Ovary (tissue), 9 donors: Measurements from ENCODE around the gene ST6GAL1. TPM values are rescaled to one million over a fixed set of nuclear protein-coding genes. Genes with fewer than 3 reads are reported as not detected.

Experiments
- DNase-seq, 5 donors: peaks; one replicate each; pipeline ENCODE4 v3.0.0-alpha.2; 2019 to 2020
- H3K27ac ChIP-seq, 2 donors: fragments of 200-600 bp; one replicate each; pipeline versions ENCODE4 v1.5.1 to v1.8.0; 2019 to 2022
- H3K27me3 ChIP-seq: fragments of 200-600 bp; one replicate; pipeline ENCODE4 v1.8.0; 2022
- H3K36me3 ChIP-seq: fragments of 200-600 bp; sonication (generic); one replicate; pipeline ENCODE4 v1.5.1; 2019
- H3K4me1 ChIP-seq: one replicate; pipeline ENCODE4 v1.8.1; 2013; ENCODE audit warnings: mild to moderate bottlenecking, moderate library complexity; ENCODE audit not compliant: insufficient read depth
- H3K4me3 ChIP-seq: fragments of 200-600 bp; sonication (generic); one replicate; pipeline ENCODE4 v1.5.1; 2017
- H3K9me3 ChIP-seq, 2 donors: fragments of 200-600 bp in 1 of 2; sonication (generic) in 1 of 2; one replicate each; pipeline versions ENCODE4 v1.5.1 to v1.8.1; 2013 to 2019; ENCODE audit warnings: mild to moderate bottlenecking in 1 of 2, moderate library complexity in 1 of 2
- EP300 ChIP-seq: sonication (generic); formaldehyde crosslinking; IDR thresholded peaks from one replicate; pipeline ENCODE4 v1.6.1; 2017; ENCODE audit warnings: antibody characterized with exemption
- POLR2A ChIP-seq: fragments of 450-650 bp; IDR thresholded peaks from one replicate; pipeline ENCODE4 v1.6.1; 2017; ENCODE audit warnings: antibody characterized with exemption, mild to moderate bottlenecking, moderate library complexity
- WGBS, 3 donors: extraction: QIAGEN DNeasy Blood & Tissue Kit in 1 of 3; methylation state at CpG; one replicate each; pipeline versions ENCODE4 v1.1.5 to v1.1.7; 2013 to 2017; 5-methylcytosine and 5-hydroxymethylcytosine counted together
- intact Hi-C, 4 donors: fragments of 100-400 bp; cut with DNase I; formaldehyde crosslinking; loops; one replicate each; pipeline versions ENCODE4 v1.11.0 to v1.15.1; 2022 to 2023
- polyA plus RNA-seq, 2 donors: library from polyadenylated mRNA; stranded (reverse); fragments of 200-250 nt in 1 of 2; fragments of 350-450 nt in 1 of 2; fragmentation: Illumina TruSeq in 1 of 2; extraction: RNeasy Lipid Tissue Mini Kit (QIAGEN cat#74804) in 1 of 2; gene quantifications; one replicate each; pipeline ENCODE4 v1.2.3, GENCODE V29; 2013 to 2014
- total RNA-seq, 7 donors: library from RNA; depleted of rRNA in 2 of 7; stranded (reverse); fragments of >200 nt in 2 of 7; fragmentation: NEBNext Ultra II Directional in 3 of 7; extraction: Animal tissue kit (Norgen Biotek cat#: 25700) in 3 of 7; gene quantifications; one replicate each; pipeline versions ENCODE4 v1.1.0 to v1.2.4, GENCODE V29; 2016 to 2023
- TF ChIP-seq, protein P1 (sequence below), 3 donors: fragments of 450-650 bp in 2 of 3; fragments of 200-600 bp in 1 of 3; IDR thresholded peaks; one replicate each; pipeline versions ENCODE4 v1.5.1 to v1.8.0; 2016 to 2022; ENCODE audit warnings: antibody characterized with exemption in 3 of 3, mild to moderate bottlenecking in 1 of 3
- donor health status: DM: no; HTN: no; CAD: no; lungs with moderate emphysema.
- donor health status: DM: no; HTN: no; CAD: no.
- donor health status: Bipolar disorder and iron deficiency.
- donor health status: DM: yes; HTN: yes; CAD: no.
- donor health status: DM: no; HTN: no; CAD: no.
- donor health status: DM: yes; HTN: yes; CAD: no.

ST6GAL1 gene
- total and polyA plus RNA-seq, 9 donors = 10.6 to 55.2 (median 28.1) TPM

DNA sequence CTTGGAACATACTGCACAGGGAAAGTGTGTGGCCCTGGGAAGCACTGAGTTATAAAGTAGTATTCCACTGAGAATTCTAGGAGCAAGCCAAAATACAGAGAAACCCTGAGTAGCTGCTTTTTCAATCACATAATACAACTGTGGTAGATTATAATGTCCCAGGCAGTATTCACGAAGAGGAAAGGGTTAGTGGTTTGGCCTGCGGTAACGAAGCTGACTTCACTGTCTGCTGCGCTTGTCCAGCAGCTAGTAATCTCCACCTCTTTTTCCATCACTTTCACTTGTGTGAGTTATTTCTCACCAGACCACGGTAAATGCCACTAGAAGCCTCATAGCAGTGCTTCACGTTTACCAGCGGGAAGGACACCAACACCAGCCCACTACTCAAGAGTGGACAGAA lies 174.6 kb downstream of the ST6GAL1 start:
- intact Hi-C loops = loop anchor here in 1 of 4 donors (5.0 kb wide), 1 partner anchor 322 kb away; no protein-coding TSS in a partner anchor
- Histone ChIP-seq H3K4me3 (no peak overlapping the region), H3K27ac (no peak overlapping the region), H3K27me3 (no peaks in the 10 kb centered on the region), H3K36me3 (no peaks in the 10 kb centered on the region), H3K4me1 (peaks cover 1% of the 10 kb centered on the region), H3K9me3 (no peaks in the 10 kb centered on the region)
- WGBS, 3 donors = 74 to 89% (median 84%) methylated on average over 7 of the region's 7 CpGs
- no peak for TF ChIP-seq POLR2A
- TF ChIP-seq, protein P1, sequence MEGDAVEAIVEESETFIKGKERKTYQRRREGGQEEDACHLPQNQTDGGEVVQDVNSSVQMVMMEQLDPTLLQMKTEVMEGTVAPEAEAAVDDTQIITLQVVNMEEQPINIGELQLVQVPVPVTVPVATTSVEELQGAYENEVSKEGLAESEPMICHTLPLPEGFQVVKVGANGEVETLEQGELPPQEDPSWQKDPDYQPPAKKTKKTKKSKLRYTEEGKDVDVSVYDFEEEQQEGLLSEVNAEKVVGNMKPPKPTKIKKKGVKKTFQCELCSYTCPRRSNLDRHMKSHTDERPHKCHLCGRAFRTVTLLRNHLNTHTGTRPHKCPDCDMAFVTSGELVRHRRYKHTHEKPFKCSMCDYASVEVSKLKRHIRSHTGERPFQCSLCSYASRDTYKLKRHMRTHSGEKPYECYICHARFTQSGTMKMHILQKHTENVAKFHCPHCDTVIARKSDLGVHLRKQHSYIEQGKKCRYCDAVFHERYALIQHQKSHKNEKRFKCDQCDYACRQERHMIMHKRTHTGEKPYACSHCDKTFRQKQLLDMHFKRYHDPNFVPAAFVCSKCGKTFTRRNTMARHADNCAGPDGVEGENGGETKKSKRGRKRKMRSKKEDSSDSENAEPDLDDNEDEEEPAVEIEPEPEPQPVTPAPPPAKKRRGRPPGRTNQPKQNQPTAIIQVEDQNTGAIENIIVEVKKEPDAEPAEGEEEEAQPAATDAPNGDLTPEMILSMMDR (IDR thresholded peaks at IDR 0.05) = no peak
- no peak for TF ChIP-seq EP300
- DNase-seq = no peak

DNA sequence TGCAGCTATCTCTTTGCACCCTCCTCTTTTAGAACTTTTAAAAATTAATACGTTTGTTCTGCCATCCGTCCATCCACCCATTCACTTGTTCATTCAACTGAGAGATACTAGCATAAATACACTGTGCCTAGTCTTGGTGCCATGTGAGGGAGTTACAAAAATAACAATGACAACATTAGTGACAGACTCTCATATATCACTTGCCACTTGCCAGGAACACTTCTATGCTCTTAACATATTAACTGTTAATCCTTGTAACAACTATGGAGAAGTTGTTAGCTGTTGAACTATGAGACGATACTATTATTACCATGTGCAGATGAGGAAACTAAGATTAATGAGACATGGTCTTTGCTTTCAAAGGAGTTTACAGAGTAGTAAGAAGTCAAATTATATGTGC lies 175.4 kb downstream of the ST6GAL1 start:
- no peak overlapping the region for H3K4me3 ChIP-seq
- H3K27ac ChIP-seq = no peak overlapping the region
- no peaks in the 10 kb centered on the region for H3K27me3 ChIP-seq
- peaks cover 1% of the 10 kb centered on the region for H3K4me1 ChIP-seq
- H3K36me3 ChIP-seq = no peaks in the 10 kb centered on the region
- intact Hi-C loops = loop anchor here in 1 of 4 donors (5.0 kb wide), 1 partner anchor 322 kb away; no protein-coding TSS in a partner anchor
- TF ChIP-seq EP300 (no peak), POLR2A (no peak)
- TF ChIP-seq, protein P1 (IDR thresholded peaks at IDR 0.05) = no peak
- no peak for DNase-seq
- WGBS, 3 donors = 90 to 94% (median 90%) methylated on average over 3 of the region's 3 CpGs
- no peaks in the 10 kb centered on the region for H3K9me3 ChIP-seq

DNA sequence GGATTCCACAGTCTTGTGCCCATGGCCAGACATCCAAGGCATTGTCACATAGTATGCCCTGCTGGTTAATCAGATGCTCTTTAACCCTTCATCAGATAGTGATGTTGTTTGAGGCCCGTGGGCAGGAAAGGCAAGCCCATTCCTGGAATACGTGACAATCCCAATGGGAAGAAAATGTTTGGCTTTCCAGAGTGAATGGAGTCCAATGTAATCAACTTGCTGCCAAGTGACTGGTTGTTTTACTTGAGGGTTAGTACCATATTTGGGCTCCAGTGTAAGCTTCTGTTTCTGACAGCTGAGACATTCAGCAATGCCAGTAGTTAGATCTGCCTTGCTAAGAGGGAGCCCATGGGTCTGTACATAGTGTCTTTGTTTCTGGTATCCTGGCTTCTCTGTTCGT lies 177.7 kb downstream of the ST6GAL1 start:
- TF ChIP-seq POLR2A = no peak
- TF ChIP-seq, protein P1 (IDR thresholded peaks at IDR 0.05) = no peak
- no peak for TF ChIP-seq EP300
- no peaks in the 10 kb centered on the region for H3K36me3 ChIP-seq
- no peak overlapping the region for H3K4me3 ChIP-seq
- WGBS, 3 donors = 79 to 86% (median 84%) methylated on average over 3 of the region's 3 CpGs
- H3K27me3 ChIP-seq = no peaks in the 10 kb centered on the region
- DNase-seq = no peak
- H3K4me1 ChIP-seq = no peaks in the 10 kb centered on the region
- H3K9me3 ChIP-seq = no peaks in the 10 kb centered on the region
- intact Hi-C loops = loop anchor here in 1 of 4 donors (5.0 kb wide), 1 partner anchor 319 kb away; no protein-coding TSS in a partner anchor
- no peak overlapping the region for H3K27ac ChIP-seq

DNA sequence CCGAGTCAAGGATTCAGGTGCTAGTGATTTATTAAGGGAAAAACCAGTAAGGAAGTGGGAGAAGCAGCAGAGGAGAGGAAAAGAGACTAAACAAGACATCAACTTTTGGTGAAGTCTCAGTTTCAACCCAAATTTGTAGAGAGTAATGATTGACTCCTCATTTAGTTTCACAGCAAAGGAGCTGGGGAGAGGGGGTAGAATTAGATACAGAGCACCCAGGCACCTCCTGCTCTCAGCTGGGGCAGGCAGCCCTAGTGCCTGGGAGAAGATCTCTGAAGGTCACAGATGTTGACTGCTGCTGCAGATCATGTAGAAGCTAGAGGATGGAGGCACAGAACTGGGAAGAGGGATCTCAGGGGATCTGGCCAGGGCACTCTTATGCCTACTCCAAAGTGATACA lies 179.8 kb downstream of the ST6GAL1 start:
- intact Hi-C loops = no loop called here
- 82 to 88% (median 82%) methylated on average over 1 of the region's 1 CpG for WGBS, 3 donors
- DNase-seq = no peak

More for the DNA sequence above, 179.8 kb downstream of the ST6GAL1 start:
- Histone ChIP-seq H3K27me3 (no peaks in the 10 kb centered on the region), H3K36me3 (no peaks in the 10 kb centered on the region), H3K9me3 (no peaks in the 10 kb centered on the region), H3K27ac (no peak overlapping the region), H3K4me3 (no peak overlapping the region), H3K4me1 (no peaks in the 10 kb centered on the region)
- TF ChIP-seq, protein P1 (IDR thresholded peaks at IDR 0.05) = no peak
- TF ChIP-seq EP300 = no peak
- TF ChIP-seq POLR2A = no peak
